Astrocyte (in vitro differentiated cells and primary cell): ENCODE data around the gene DNAJC13. TPM values are rescaled to one million over a fixed set of nuclear protein-coding genes. Genes with fewer than 3 reads are reported as not detected.

Source experiments
- DNase-seq: peaks from one replicate; pipeline ENCODE4 v3.0.0-alpha.2; 2010; ENCODE audit warnings: low read depth
- FAIRE-seq: peaks from 2 replicates; lab custom pipeline; 2011; peaks lifted over from hg19 to GRCh38; lab: Jason Lieb, UNC
- H2AFZ ChIP-seq: 2 replicates; pipeline ENCODE4 v1.6.0; 2012; ENCODE audit warnings: low read depth, low read length, inconsistent platforms
- H3K27ac ChIP-seq: 2 replicates; pipeline ENCODE4 v1.5.1; 2011; ENCODE audit warnings: low read depth, low read length, inconsistent platforms
- H3K27me3 ChIP-seq: 2 replicates; pipeline ENCODE4 v1.6.0; 2011; ENCODE audit warnings: low read length, inconsistent platforms; ENCODE audit not compliant: insufficient read depth
- H3K36me3 ChIP-seq: 2 replicates; pipeline ENCODE4 v1.5.1; 2011; ENCODE audit warnings: low read length, inconsistent platforms; ENCODE audit not compliant: insufficient read depth
- H3K4me1 ChIP-seq: 2 replicates; pipeline ENCODE4 v1.5.1; 2011; ENCODE audit warnings: low read length, inconsistent platforms; ENCODE audit not compliant: insufficient read depth
- H3K4me2 ChIP-seq: 2 replicates; pipeline ENCODE4 v1.6.0; 2012; ENCODE audit warnings: low read length, inconsistent platforms
- H3K4me3 ChIP-seq: 2 replicates; pipeline ENCODE4 v1.5.1; 2011; ENCODE audit warnings: low read depth, mild to moderate bottlenecking, low read length, inconsistent platforms; ENCODE audit not compliant: insufficient read depth
- H3K79me2 ChIP-seq: 2 replicates; pipeline ENCODE4 v1.6.0; 2012; ENCODE audit warnings: mild to moderate bottlenecking, low read length, inconsistent platforms; ENCODE audit not compliant: insufficient read depth
- H3K9ac ChIP-seq: 2 replicates; pipeline ENCODE4 v1.6.0; 2012; ENCODE audit warnings: mild to moderate bottlenecking, low read length, inconsistent platforms
- H3K9me3 ChIP-seq: 2 replicates; pipeline ENCODE4 v1.5.1; 2012; ENCODE audit warnings: low read depth, mild to moderate bottlenecking, low read length, inconsistent platforms; ENCODE audit not compliant: insufficient read depth
- H4K20me1 ChIP-seq: 2 replicates; pipeline ENCODE4 v1.6.0; 2012; ENCODE audit warnings: low read length, inconsistent platforms; ENCODE audit not compliant: insufficient read depth
- H3K27ac Mint-ChIP-seq: one replicate; pipeline ENCODE4 v1.8.0; 2021; ENCODE audit warnings: mild to moderate bottlenecking, mixed read lengths; ENCODE audit not compliant: unreplicated experiment
- H3K27me3 Mint-ChIP-seq: one replicate; pipeline ENCODE4 v1.8.0; 2021; ENCODE audit warnings: low read depth, mixed read lengths; ENCODE audit not compliant: unreplicated experiment
- H3K36me3 Mint-ChIP-seq: one replicate; pipeline ENCODE4 v1.8.0; 2021; ENCODE audit warnings: low read depth, mixed read lengths; ENCODE audit not compliant: unreplicated experiment
- H3K4me1 Mint-ChIP-seq: one replicate; pipeline ENCODE4 v1.8.0; 2021; ENCODE audit warnings: low read depth, mixed read lengths; ENCODE audit not compliant: unreplicated experiment
- H3K4me3 Mint-ChIP-seq: one replicate; pipeline ENCODE4 v1.8.0; 2021; ENCODE audit warnings: mild to moderate bottlenecking, moderate library complexity, mixed read lengths; ENCODE audit not compliant: unreplicated experiment
- H3K9me3 Mint-ChIP-seq: one replicate; pipeline ENCODE4 v1.8.0; 2021; ENCODE audit warnings: mild to moderate bottlenecking, mixed read lengths; ENCODE audit not compliant: unreplicated experiment
- EZH2 ChIP-seq: IDR thresholded peaks from 2 replicates; pipeline ENCODE4 v1.6.1; 2012; ENCODE audit warnings: mild to moderate bottlenecking, low read length, inconsistent platforms; ENCODE audit not compliant: insufficient read depth
- total RNA-seq: library from RNA; stranded (reverse); gene quantifications from 2 replicates; pipeline ENCODE4 v1.2.1, GENCODE V29; 2021
- TF ChIP-seq, protein P1 (sequence below): IDR thresholded peaks from 2 replicates; pipeline ENCODE4 v1.5.1; 2011; ENCODE audit warnings: low read depth, mild to moderate bottlenecking, inconsistent platforms, low read length, moderate library complexity; ENCODE audit not compliant: insufficient read depth

Gene DNAJC13
- total RNA-seq, 1 donor from 2014 or later = 38.5 TPM

DNA sequence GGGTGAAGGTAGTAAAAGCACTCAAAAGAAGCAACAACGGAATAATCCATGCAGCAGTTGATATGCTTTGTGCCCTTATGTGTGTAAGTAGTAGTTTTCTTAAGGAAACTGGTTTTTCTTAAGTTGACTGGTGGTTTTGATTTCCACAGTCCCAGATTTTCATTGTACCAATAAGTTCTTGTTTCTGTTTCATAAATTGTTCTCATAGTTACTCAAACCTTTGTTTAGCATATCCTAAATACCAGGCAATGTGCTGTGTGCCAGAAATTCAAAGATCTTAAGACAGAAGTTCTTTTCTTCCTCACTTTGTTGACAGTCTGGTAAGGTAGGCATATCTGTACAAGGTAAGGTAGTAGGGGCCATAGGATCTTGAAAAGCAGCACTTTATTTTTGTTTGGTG, 40.0 kb downstream of the DNAJC13 start:
- Mint-ChIP-seq H3K27ac (no peak overlapping the region), H3K4me1 (no peaks in the 10 kb centered on the region), H3K36me3 (peaks cover 12% of the 10 kb centered on the region), H3K27me3 (no peaks in the 10 kb centered on the region), H3K4me3 (no peak overlapping the region), H3K9me3 (no peaks in the 10 kb centered on the region)
- Histone ChIP-seq H3K4me3 (no peak overlapping the region), H3K9me3 (no peaks in the 10 kb centered on the region), H3K36me3 (peaks cover 70% of the 10 kb centered on the region), H3K4me2 (no peak overlapping the region), H3K27me3 (no peaks in the 10 kb centered on the region), H4K20me1 (no peaks in the 10 kb centered on the region), H3K79me2 (no peaks in the 10 kb centered on the region), H3K27ac (no peak overlapping the region), H3K4me1 (no peaks in the 10 kb centered on the region), H2AFZ (no peak overlapping the region), H3K9ac (no peak overlapping the region)
- DNase-seq = no peak
- no peak for TF ChIP-seq EZH2
- TF ChIP-seq, protein P1, sequence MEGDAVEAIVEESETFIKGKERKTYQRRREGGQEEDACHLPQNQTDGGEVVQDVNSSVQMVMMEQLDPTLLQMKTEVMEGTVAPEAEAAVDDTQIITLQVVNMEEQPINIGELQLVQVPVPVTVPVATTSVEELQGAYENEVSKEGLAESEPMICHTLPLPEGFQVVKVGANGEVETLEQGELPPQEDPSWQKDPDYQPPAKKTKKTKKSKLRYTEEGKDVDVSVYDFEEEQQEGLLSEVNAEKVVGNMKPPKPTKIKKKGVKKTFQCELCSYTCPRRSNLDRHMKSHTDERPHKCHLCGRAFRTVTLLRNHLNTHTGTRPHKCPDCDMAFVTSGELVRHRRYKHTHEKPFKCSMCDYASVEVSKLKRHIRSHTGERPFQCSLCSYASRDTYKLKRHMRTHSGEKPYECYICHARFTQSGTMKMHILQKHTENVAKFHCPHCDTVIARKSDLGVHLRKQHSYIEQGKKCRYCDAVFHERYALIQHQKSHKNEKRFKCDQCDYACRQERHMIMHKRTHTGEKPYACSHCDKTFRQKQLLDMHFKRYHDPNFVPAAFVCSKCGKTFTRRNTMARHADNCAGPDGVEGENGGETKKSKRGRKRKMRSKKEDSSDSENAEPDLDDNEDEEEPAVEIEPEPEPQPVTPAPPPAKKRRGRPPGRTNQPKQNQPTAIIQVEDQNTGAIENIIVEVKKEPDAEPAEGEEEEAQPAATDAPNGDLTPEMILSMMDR = no peak
- FAIRE-seq = no peak

DNA sequence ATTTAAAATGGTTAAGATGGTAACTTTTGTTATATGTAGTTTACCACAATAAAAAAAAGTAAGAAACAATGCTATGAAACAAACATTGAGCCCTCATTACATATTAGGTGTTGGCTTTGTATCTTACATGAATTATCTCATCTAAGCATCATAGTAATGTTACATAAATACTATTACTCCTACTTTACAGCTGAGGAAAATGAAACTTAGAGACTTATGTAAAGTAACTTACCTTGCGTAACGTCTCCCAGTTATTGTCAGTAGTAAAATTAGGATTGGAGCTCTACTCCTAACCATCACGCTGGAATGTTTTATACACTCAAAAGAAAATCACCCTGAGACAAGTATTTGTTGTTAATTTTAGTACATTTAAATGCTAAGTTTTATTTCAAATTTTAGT, 42.2 kb downstream of the DNAJC13 start:
- FAIRE-seq = no peak
- Mint-ChIP-seq H3K27ac (no peak overlapping the region), H3K9me3 (no peaks in the 10 kb centered on the region), H3K4me1 (peaks cover 8% of the 10 kb centered on the region), H3K27me3 (no peaks in the 10 kb centered on the region), H3K36me3 (peaks cover 12% of the 10 kb centered on the region), H3K4me3 (no peak overlapping the region)
- DNase-seq = no peak
- no peaks in the 10 kb centered on the region for H3K27me3 ChIP-seq
- H3K9ac ChIP-seq = no peak overlapping the region
- no peak overlapping the region for H2AFZ ChIP-seq
- H3K79me2 ChIP-seq = no peaks in the 10 kb centered on the region
- no peaks in the 10 kb centered on the region for H3K9me3 ChIP-seq
- H3K36me3 ChIP-seq = peaks cover 61% of the 10 kb centered on the region
- H3K4me1 ChIP-seq = peaks cover 7% of the 10 kb centered on the region
- peaks cover 6% of the 10 kb centered on the region for H4K20me1 ChIP-seq
- no peak overlapping the region for H3K4me2 ChIP-seq
- TF ChIP-seq, protein P1 = no peak
- TF ChIP-seq EZH2 = no peak
- no peak overlapping the region for H3K27ac ChIP-seq
- no peak overlapping the region for H3K4me3 ChIP-seq

DNA sequence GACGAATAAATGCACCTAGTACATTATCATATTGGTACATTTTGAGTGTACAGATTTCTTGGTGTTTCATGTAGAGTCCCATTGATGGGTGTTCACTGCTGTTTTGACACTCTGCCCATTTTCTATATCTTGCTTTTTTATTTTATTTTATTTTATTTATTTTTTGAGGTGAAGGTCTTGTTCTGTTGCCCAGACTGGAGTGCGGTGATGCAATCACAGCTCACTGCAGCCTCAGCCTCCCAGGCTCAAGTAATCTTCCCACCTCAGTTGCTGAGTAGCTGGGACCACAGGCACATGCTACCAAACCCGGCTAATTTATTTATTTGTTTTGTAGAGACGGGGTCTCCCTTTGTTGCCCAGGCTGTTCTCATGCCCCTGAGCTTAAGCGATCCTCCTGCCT, 44.2 kb downstream of the DNAJC13 start:
- H2AFZ ChIP-seq = no peak overlapping the region
- Mint-ChIP-seq H3K27me3 (no peaks in the 10 kb centered on the region), H3K9me3 (no peaks in the 10 kb centered on the region), H3K4me3 (no peak overlapping the region), H3K4me1 (peaks cover 11% of the 10 kb centered on the region), H3K36me3 (peaks cover 1% of the 10 kb centered on the region), H3K27ac (no peak overlapping the region)
- TF ChIP-seq EZH2 = no peak
- TF ChIP-seq, protein P1 = no peak
- no peak for DNase-seq
- H3K79me2 ChIP-seq = no peaks in the 10 kb centered on the region
- no peak overlapping the region for H3K4me3 ChIP-seq
- H3K27me3 ChIP-seq = no peaks in the 10 kb centered on the region
- no peak overlapping the region for H3K4me2 ChIP-seq
- peaks cover 7% of the 10 kb centered on the region for H3K4me1 ChIP-seq
- H3K9me3 ChIP-seq = no peaks in the 10 kb centered on the region
- H3K36me3 ChIP-seq = peaks cover 52% of the 10 kb centered on the region
- no peak overlapping the region for H3K27ac ChIP-seq
- no peak overlapping the region for H3K9ac ChIP-seq
- H4K20me1 ChIP-seq = peaks cover 6% of the 10 kb centered on the region
- no peak for FAIRE-seq
